SU-DHL-6 (cell line): ENCODE measurements around the gene SH3RF3.

Experiments
- H2AFZ ChIP-seq: fragments of 200-600 bp; sonication (generic); 2 replicates; pipeline ENCODE4 v1.6.1; 2014; ENCODE audit warnings: low read depth, mild to moderate bottlenecking, moderate library complexity, mixed read lengths, antibody characterized with exemption, low read length; ENCODE audit not compliant: severe bottlenecking
- H3F3A ChIP-seq: fragments of 200-600 bp; shearing (Covaris generic); 2 replicates; pipeline ENCODE4 v1.6.0; 2016; ENCODE audit warnings: antibody characterized with exemption, mild to moderate bottlenecking; ENCODE audit not compliant: insufficient read depth
- H3K27ac ChIP-seq: fragments of 200-600 bp; sonication (generic); 2 replicates; pipeline ENCODE4 v1.5.1; 2016; ENCODE audit warnings: low read depth, mild to moderate bottlenecking, low read length, moderate library complexity, mixed read lengths
- H3K27me3 ChIP-seq: fragments of 200-600 bp; sonication (generic), shearing (Covaris generic); 2 replicates; pipeline ENCODE4 v1.6.0; 2014; ENCODE audit warnings: mild to moderate bottlenecking, low read length
- H3K36me3 ChIP-seq: fragments of 200-600 bp; sonication (generic); 2 replicates; pipeline ENCODE4 v1.6.1; 2014; ENCODE audit warnings: mild to moderate bottlenecking, low read length, mixed read lengths
- H3K4me2 ChIP-seq: fragments of 300-600, 200-600 bp; shearing (Covaris generic), sonication (generic); 2 replicates; pipeline ENCODE4 v1.6.0; 2014; ENCODE audit warnings: low read length, low read depth, mild to moderate bottlenecking; ENCODE audit not compliant: poor library complexity, severe bottlenecking
- H3K4me3 ChIP-seq: fragments of 200-600 bp; sonication (generic); 2 replicates; pipeline ENCODE4 v1.5.1; 2014; ENCODE audit warnings: antibody characterized with exemption, low read length, mild to moderate bottlenecking, mixed read lengths; ENCODE audit not compliant: insufficient read depth, poor library complexity, severe bottlenecking
- H3K79me2 ChIP-seq: fragments of 200-600 bp; sonication (generic); 2 replicates; pipeline ENCODE4 v1.6.1; 2014; ENCODE audit warnings: mild to moderate bottlenecking, low read length, moderate library complexity; ENCODE audit not compliant: insufficient read depth
- H3K9ac ChIP-seq: fragments of 200-600 bp; sonication (generic); 2 replicates; pipeline ENCODE4 v1.7.0; 2014; ENCODE audit warnings: mild to moderate bottlenecking, low read length
- H3K9me2 ChIP-seq: fragments of 200-600 bp; sonication (generic); replicated peaks from 2 replicates; pipeline ENCODE4 v1.6.1; 2014; ENCODE audit warnings: low read length; ENCODE audit not compliant: insufficient read depth
- H3K9me3 ChIP-seq: fragments of 200-600 bp; sonication (generic); 2 replicates; pipeline ENCODE4 v1.6.1; 2014; ENCODE audit warnings: low read length, mixed read lengths; ENCODE audit not compliant: insufficient read depth
- H4K20me1 ChIP-seq: fragments of 200-600 bp; sonication (generic); 2 replicates; pipeline ENCODE4 v1.6.1; 2014; ENCODE audit warnings: low read depth, mild to moderate bottlenecking, antibody characterized with exemption, low read length, moderate library complexity, mixed read lengths
- CTCF ChIP-seq: fragments of 200-600 bp; sonication (generic); IDR thresholded peaks from one replicate; pipeline ENCODE4 v1.5.1; 2017; ENCODE audit warnings: antibody characterized with exemption, mild to moderate bottlenecking, low read length, moderate library complexity; ENCODE audit not compliant: insufficient read depth, poor library complexity, severe bottlenecking
- EZH2phosphoT487 ChIP-seq: fragments of 200-600 bp; sonication (generic), shearing (Covaris generic); conservative IDR thresholded peaks from 2 replicates; pipeline ENCODE4 v1.6.1; 2018; ENCODE audit warnings: mild to moderate bottlenecking, antibody characterized with exemption, low read length, moderate library complexity, mixed read lengths

The SH3RF3 gene

GRCh38 chr2:109379507-109379906, 250.5 kb downstream of the SH3RF3 start:
- no peak overlapping the region for H3K9ac ChIP-seq
- H3K36me3 ChIP-seq, result no peaks in the 10 kb centered on the region
- H3K4me2 ChIP-seq, result no peak overlapping the region
- no peaks in the 10 kb centered on the region for H3K27me3 ChIP-seq
- no peak for TF ChIP-seq EZH2phosphoT487
- TF ChIP-seq CTCF, result no peak
- no peaks in the 10 kb centered on the region for H3F3A ChIP-seq
- H2AFZ ChIP-seq, result no peak overlapping the region
- no peaks in the 10 kb centered on the region for H3K79me2 ChIP-seq
- H4K20me1 ChIP-seq, result no peaks in the 10 kb centered on the region
- H3K9me3 ChIP-seq, result no peaks in the 10 kb centered on the region
- no peaks in the 10 kb centered on the region for H3K9me2 ChIP-seq
- no peak overlapping the region for H3K27ac ChIP-seq
- H3K4me3 ChIP-seq, result no peak overlapping the region

- no peaks in the 10 kb centered on the region for H3F3A ChIP-seq
- no peaks in the 10 kb centered on the region for H3K79me2 ChIP-seq
- no peak overlapping the region for H3K9ac ChIP-seq
- H3K36me3 ChIP-seq, result no peaks in the 10 kb centered on the region
- no peaks in the 10 kb centered on the region for H3K9me3 ChIP-seq
- no peak overlapping the region for H3K4me2 ChIP-seq
- H3K27me3 ChIP-seq, result no peaks in the 10 kb centered on the region
- no peak overlapping the region for H2AFZ ChIP-seq
- H4K20me1 ChIP-seq, result no peaks in the 10 kb centered on the region
- TF ChIP-seq EZH2phosphoT487, result no peak
- H3K27ac ChIP-seq, result no peak overlapping the region
- H3K9me2 ChIP-seq, result no peaks in the 10 kb centered on the region
- no peak overlapping the region for H3K4me3 ChIP-seq
Observed at GRCh38 chr2:109380502-109381326, 251.7 kb downstream of the SH3RF3 start.

- no peak overlapping the region for H3K4me2 ChIP-seq
- TF ChIP-seq CTCF (no peak), EZH2phosphoT487 (no peak)
Observed at GRCh38 chr2:109381327-109381820, 252.4 kb downstream of the SH3RF3 start.

More at GRCh38 chr2:109381327-109381820, 252.4 kb downstream of the SH3RF3 start:
- H3K9ac ChIP-seq, result no peak overlapping the region
- no peaks in the 10 kb centered on the region for H3K79me2 ChIP-seq
- H3K36me3 ChIP-seq, result no peaks in the 10 kb centered on the region
- H2AFZ ChIP-seq, result no peak overlapping the region
- H3K27me3 ChIP-seq, result no peaks in the 10 kb centered on the region
- H3K4me3 ChIP-seq, result no peak overlapping the region
- H4K20me1 ChIP-seq, result no peaks in the 10 kb centered on the region
- no peaks in the 10 kb centered on the region for H3K9me3 ChIP-seq
- H3F3A ChIP-seq, result no peaks in the 10 kb centered on the region
- H3K27ac ChIP-seq, result no peak overlapping the region
- no peaks in the 10 kb centered on the region for H3K9me2 ChIP-seq
